Neural cell (in vitro differentiated cells): Measurements from ENCODE around the gene OPRM1. TPM values are rescaled to one million over a fixed set of nuclear protein-coding genes. Genes with fewer than 3 reads are reported as not detected.

Experiments used
- H2AFZ ChIP-seq: fragments of 200-600, 300-800 bp; sonication (generic), shearing (Covaris generic); 2 replicates; pipeline ENCODE4 v1.6.0; 2014; ENCODE audit warnings: low read depth, mild to moderate bottlenecking, antibody characterized with exemption, low read length, moderate library complexity
- H3F3A ChIP-seq: fragments of 200-600 bp; shearing (Covaris generic); 2 replicates; pipeline ENCODE4 v1.6.1; 2016; ENCODE audit warnings: mild to moderate bottlenecking, moderate library complexity, mixed read lengths, antibody characterized with exemption, low read length; ENCODE audit not compliant: insufficient read depth, poor library complexity, severe bottlenecking
- H3K27ac ChIP-seq: fragments of 200-600, 300-800 bp; sonication (generic), shearing (Covaris generic); 2 replicates; pipeline ENCODE4 v1.5.1; 2014; ENCODE audit warnings: mild to moderate bottlenecking, low read length, moderate library complexity
- H3K27me3 ChIP-seq: fragments of 300-800, 200-600 bp; sonication (generic), shearing (Covaris generic); 2 replicates; pipeline ENCODE4 v1.6.0; 2014; ENCODE audit warnings: mild to moderate bottlenecking, low read depth, low read length, moderate library complexity; ENCODE audit not compliant: insufficient read depth
- H3K36me3 ChIP-seq: fragments of 300-800, 200-600 bp; sonication (generic), shearing (Covaris generic); 2 replicates; pipeline ENCODE4 v1.5.1; 2014; ENCODE audit warnings: mild to moderate bottlenecking, antibody characterized with exemption, low read length, moderate library complexity; ENCODE audit not compliant: insufficient read depth
- H3K4me2 ChIP-seq: fragments of 300-800, 200-600 bp; sonication (generic), shearing (Covaris generic); 2 replicates; pipeline ENCODE4 v1.6.0; 2014; ENCODE audit warnings: mild to moderate bottlenecking, low read length
- H3K4me3 ChIP-seq: fragments of 300-800, 200-600 bp; sonication (generic), shearing (Covaris generic); 2 replicates; pipeline ENCODE4 v1.5.1; 2014; ENCODE audit warnings: mild to moderate bottlenecking, low read length, moderate library complexity
- H3K79me2 ChIP-seq: fragments of 200-600 bp; shearing (Covaris generic); replicated peaks from 2 replicates; pipeline ENCODE4 v1.6.0; 2014; ENCODE audit warnings: mild to moderate bottlenecking, low read length, moderate library complexity; ENCODE audit not compliant: insufficient read depth
- H3K9ac ChIP-seq: fragments of 300-800, 200-600 bp; sonication (generic), shearing (Covaris generic); 2 replicates; pipeline ENCODE4 v1.6.1; 2016; ENCODE audit warnings: mild to moderate bottlenecking, low read length, mixed read lengths
- H3K9me2 ChIP-seq: fragments of 200-600 bp; shearing (Covaris generic); 2 replicates; pipeline ENCODE4 v1.6.1; 2016; ENCODE audit warnings: mild to moderate bottlenecking, low read length, mixed read lengths; ENCODE audit not compliant: insufficient read depth
- H3K9me3 ChIP-seq: fragments of 200-600, 300-800 bp; sonication (generic), shearing (Covaris generic); 2 replicates; pipeline ENCODE4 v1.6.1; 2016; ENCODE audit warnings: mild to moderate bottlenecking, mixed run types, low read length, moderate library complexity, mixed read lengths
- H4K20me1 ChIP-seq: fragments of 200-600 bp; shearing (Covaris generic); 2 replicates; pipeline ENCODE4 v1.6.1; 2016; ENCODE audit warnings: mild to moderate bottlenecking, mixed run types; ENCODE audit not compliant: insufficient read depth
- CTCF ChIP-seq: fragments of 450-650 bp; IDR thresholded peaks from 2 replicates; pipeline ENCODE4 v1.5.1; 2014; ENCODE audit warnings: antibody characterized with exemption, mild to moderate bottlenecking, moderate library complexity; ENCODE audit not compliant: poor library complexity, severe bottlenecking
- EP300 ChIP-seq: fragments of 450-650 bp; conservative IDR thresholded peaks from 2 replicates; pipeline ENCODE4 v1.6.1; 2014; ENCODE audit warnings: antibody characterized with exemption, mild to moderate bottlenecking, moderate library complexity; ENCODE audit not compliant: poor library complexity, severe bottlenecking
- EZH2 ChIP-seq: fragments of 200-600, 300-800 bp; shearing (Covaris generic), sonication (generic); IDR thresholded peaks from 2 replicates; pipeline ENCODE4 v1.6.1; 2014; ENCODE audit warnings: antibody characterized with exemption, low read length, borderline replicate concordance, mild to moderate bottlenecking; ENCODE audit not compliant: insufficient read depth, poor library complexity, severe bottlenecking
- MXI1 ChIP-seq: fragments of 450-650 bp; conservative IDR thresholded peaks from 2 replicates; pipeline ENCODE4 v1.6.1; 2014; ENCODE audit warnings: antibody characterized with exemption, mild to moderate bottlenecking; ENCODE audit not compliant: poor library complexity, severe bottlenecking
- POLR2AphosphoS5 ChIP-seq: IDR thresholded peaks from 2 replicates; pipeline ENCODE4 v1.6.1; 2012
- RAD21 ChIP-seq: fragments of 450-650 bp; conservative IDR thresholded peaks from 2 replicates; pipeline ENCODE4 v1.6.1; 2014; ENCODE audit warnings: antibody characterized with exemption, mild to moderate bottlenecking, moderate library complexity
- REST ChIP-seq: IDR thresholded peaks from 2 replicates; pipeline ENCODE4 v1.6.1; 2012; ENCODE audit warnings: borderline replicate concordance
- SMC3 ChIP-seq: fragments of 450-650 bp; conservative IDR thresholded peaks from 2 replicates; pipeline ENCODE4 v1.6.1; 2014; ENCODE audit warnings: antibody characterized with exemption, mild to moderate bottlenecking, moderate library complexity; ENCODE audit not compliant: poor library complexity
- TAF1 ChIP-seq: IDR thresholded peaks from 2 replicates; pipeline ENCODE4 v1.6.1; 2012; ENCODE audit warnings: low read depth
- polyA plus RNA-seq: library from polyadenylated mRNA; depleted of rRNA; stranded (reverse); fragments of >200 nt; gene quantifications from 2 replicates; pipeline ENCODE4 v1.2.3, GENCODE V29; 2014

The OPRM1 gene
- polyA plus RNA-seq, 1 donor from 2014 or later = 1.5 TPM

- Histone ChIP-seq H3K9me2 (no peaks in the 10 kb centered on the region), H3K9ac (no peak overlapping the region), H3K4me3 (no peak overlapping the region), H3K36me3 (no peaks in the 10 kb centered on the region), H2AFZ (no peak overlapping the region), H3K79me2 (no peaks in the 10 kb centered on the region), H4K20me1 (no peaks in the 10 kb centered on the region), H3K27ac (no peak overlapping the region), H3K4me2 (no peak overlapping the region), H3K9me3 (no peaks in the 10 kb centered on the region), H3F3A (no peaks in the 10 kb centered on the region), H3K27me3 (no peaks in the 10 kb centered on the region)
- no peak for TF ChIP-seq REST
Measured at GRCh38 chr6:154125421-154125820, 86.4 kb downstream of the OPRM1 start.

GRCh38 chr6:154127657-154128056 is 88.6 kb downstream of the OPRM1 start:
- no peak overlapping the region for H3K27ac ChIP-seq
- no peaks in the 10 kb centered on the region for H3K36me3 ChIP-seq
- no peak overlapping the region for H3K4me2 ChIP-seq
- H3K9ac ChIP-seq = no peak overlapping the region
- H3K79me2 ChIP-seq = no peaks in the 10 kb centered on the region
- H3F3A ChIP-seq = no peaks in the 10 kb centered on the region
- H3K4me3 ChIP-seq = no peak overlapping the region
- TF ChIP-seq POLR2AphosphoS5 = no peak
- TF ChIP-seq REST = peak; percentile 71
- no peaks in the 10 kb centered on the region for H3K27me3 ChIP-seq
- H2AFZ ChIP-seq = no peak overlapping the region
- H3K9me2 ChIP-seq = no peaks in the 10 kb centered on the region
- no peaks in the 10 kb centered on the region for H4K20me1 ChIP-seq
- H3K9me3 ChIP-seq = no peaks in the 10 kb centered on the region

- H3K36me3 ChIP-seq = no peaks in the 10 kb centered on the region
- H3K4me2 ChIP-seq = no peak overlapping the region
- no peaks in the 10 kb centered on the region for H3F3A ChIP-seq
- no peaks in the 10 kb centered on the region for H4K20me1 ChIP-seq
- H3K27me3 ChIP-seq = no peaks in the 10 kb centered on the region
- H3K9ac ChIP-seq = no peak overlapping the region
- TF ChIP-seq MXI1 (no peak), TAF1 (no peak), EZH2 (no peak), POLR2AphosphoS5 (no peak), SMC3 (no peak), CTCF (no peak), EP300 (no peak), REST (no peak), RAD21 (no peak)
- H3K9me2 ChIP-seq = no peaks in the 10 kb centered on the region
- H3K4me3 ChIP-seq = no peak overlapping the region
- H3K79me2 ChIP-seq = no peaks in the 10 kb centered on the region
- H3K9me3 ChIP-seq = no peaks in the 10 kb centered on the region
- no peak overlapping the region for H3K27ac ChIP-seq
- no peak overlapping the region for H2AFZ ChIP-seq
Measured at GRCh38 chr6:154134471-154135147, 95.6 kb downstream of the OPRM1 start.
